Thyroid gland (tissue), 4 donors: ENCODE results near the gene JUP. TPM values are rescaled to one million over a fixed set of nuclear protein-coding genes. Genes with fewer than 3 reads are reported as not detected.
A peak's percentile ranks its signal among the peaks of the same experiment; 100 is the strongest.

ENCODE experiments used
- DNase-seq, 2 donors: peaks; one replicate each; pipeline ENCODE4 v3.0.0-alpha.2; 2019
- H3K27ac ChIP-seq, 3 donors: fragments of 200-600 bp; sonication (generic); 1 replicate in 2 of 3; 2 replicates in 1 of 3; pipeline ENCODE4 v1.5.1; 2016 to 2019; ENCODE audit warnings: mild to moderate bottlenecking in 1 of 3, moderate library complexity in 1 of 3
- H3K27me3 ChIP-seq: fragments of 200-600 bp; sonication (generic); one replicate; pipeline ENCODE4 v1.5.1; 2019
- H3K36me3 ChIP-seq, 2 donors: fragments of 200-600 bp; sonication (generic); one replicate each; pipeline ENCODE4 v1.5.1; 2016 to 2019
- H3K4me1 ChIP-seq, 2 donors: fragments of 200-600 bp; sonication (generic); one replicate each; pipeline ENCODE4 v1.5.1; 2017 to 2019
- H3K4me3 ChIP-seq, 3 donors: fragments of 200-600 bp; sonication (generic); replicated peaks in 1 of 3; 1 replicate in 2 of 3; 2 replicates in 1 of 3; pipeline ENCODE4 v1.5.1; 2016; ENCODE audit warnings: mild to moderate bottlenecking in 1 of 3
- H3K9me3 ChIP-seq: fragments of 200-600 bp; sonication (generic); one replicate; pipeline ENCODE4 v1.5.1; 2017
- CTCF ChIP-seq, 6 experiments: fragments of 200-600 bp in 3 of 6; fragments of 450-650 bp in 3 of 6; sonication (generic) in 3 of 6; IDR thresholded peaks; one replicate each; pipeline ENCODE4 v1.5.1; 2016 to 2019; ENCODE audit warnings: antibody characterized with exemption in 6 of 6, mild to moderate bottlenecking in 2 of 6, inconsistent platforms in 1 of 6, moderate library complexity in 1 of 6
- POLR2A ChIP-seq, 2 donors: fragments of 450-650 bp; IDR thresholded peaks; one replicate each; pipeline ENCODE4 v1.6.1; 2017; ENCODE audit warnings: antibody characterized with exemption in 2 of 2, mild to moderate bottlenecking in 2 of 2, moderate library complexity in 1 of 2
- WGBS, 2 donors: methylation state at CpG; one replicate each; pipeline ENCODE4 v1.1.5; 2017; 5-methylcytosine and 5-hydroxymethylcytosine counted together
- intact Hi-C: fragments of 100-400 bp; cut with DNase I; formaldehyde crosslinking; loops from one replicate; pipeline ENCODE4 v1.15.1; 2023
- total RNA-seq, 4 donors: library from RNA; depleted of rRNA; stranded (reverse); fragments of >200 nt; gene quantifications; one replicate each; pipeline ENCODE4 v1.2.3, GENCODE V29; 2016

Gene JUP
- total RNA-seq, 4 donors from 2014 or later = 127 to 356 (median 250) TPM

- H3K4me3 ChIP-seq = no peak overlapping the region
- no peaks in the 10 kb centered on the region for H3K27me3 ChIP-seq
- peaks cover 4 to 16% of the 10 kb centered on the region in 2 donors for H3K4me1 ChIP-seq
- TF ChIP-seq POLR2A (IDR thresholded peaks at IDR 0.05) (no peak), CTCF (IDR thresholded peaks at IDR 0.05) (no peak)
- no peaks in the 10 kb centered on the region for H3K9me3 ChIP-seq
- WGBS, 2 donors = 93 to 96% methylated on average over 16 to 20 of the region's 20 CpGs
- DNase-seq = no peak
- no peak overlapping the region for H3K27ac ChIP-seq
- H3K36me3 ChIP-seq = no peaks in the 10 kb centered on the region
- intact Hi-C loops = no loop called here
These were observed 31.5 kb upstream of the JUP start for GRCh38 chr17:41818024-41818423.

GRCh38 chr17:41816637-41817320 lies 30.3 kb upstream of the JUP start:
- peaks cover 6 to 20% of the 10 kb centered on the region in 2 donors for H3K4me1 ChIP-seq
- no peaks in the 10 kb centered on the region for H3K27me3 ChIP-seq
- H3K4me3 ChIP-seq = no peak overlapping the region
- no peak overlapping the region for H3K27ac ChIP-seq
- H3K36me3 ChIP-seq = no peaks in the 10 kb centered on the region
- WGBS, 2 donors = 94 to 95% methylated on average over 23 of the region's 23 CpGs
- TF ChIP-seq CTCF (IDR thresholded peaks at IDR 0.05) = no peak
- TF ChIP-seq POLR2A (IDR thresholded peaks at IDR 0.05) = no peak
- intact Hi-C loops = no loop called here
- H3K9me3 ChIP-seq = no peaks in the 10 kb centered on the region
- DNase-seq = no peak

- no peaks in the 10 kb centered on the region for H3K36me3 ChIP-seq
- DNase-seq = peak; percentile 83 to 85
- no peaks in the 10 kb centered on the region for H3K9me3 ChIP-seq
- peaks cover 18 to 37% of the 10 kb centered on the region in 2 donors for H3K4me1 ChIP-seq
- WGBS, 2 donors = 6 to 29% methylated on average over 1 of the region's 1 CpG
- no peak overlapping the region for H3K4me3 ChIP-seq
- TF ChIP-seq POLR2A (IDR thresholded peaks at IDR 0.05) (no peak), CTCF (IDR thresholded peaks at IDR 0.05) (no peak)
- intact Hi-C loops = no loop called here
- H3K27me3 ChIP-seq = no peaks in the 10 kb centered on the region
- H3K27ac ChIP-seq = peak overlapping the region in 2 of 3 donors; percentile 25 to 40
These were observed 27.7 kb upstream of the JUP start for GRCh38 chr17:41814195-41814594.

GRCh38 chr17:41813699-41814124 lies 27.2 kb upstream of the JUP start:
- no peak for DNase-seq
- TF ChIP-seq POLR2A (IDR thresholded peaks at IDR 0.05) (no peak), CTCF (IDR thresholded peaks at IDR 0.05) (no peak)
- no peaks in the 10 kb centered on the region for H3K27me3 ChIP-seq
- H3K4me1 ChIP-seq = peaks cover 18 to 37% of the 10 kb centered on the region in 2 donors
- 67 to 76% methylated on average over 9 of the region's 9 CpGs for WGBS, 2 donors
- H3K36me3 ChIP-seq = no peaks in the 10 kb centered on the region
- peak overlapping the region; percentile 25 to 80 (median 40) for H3K27ac ChIP-seq
- no peaks in the 10 kb centered on the region for H3K9me3 ChIP-seq
- H3K4me3 ChIP-seq = no peak overlapping the region
- intact Hi-C loops = no loop called here

- Histone ChIP-seq H3K27ac (peak overlapping the region; percentile 25 to 80 (median 40)), H3K9me3 (no peaks in the 10 kb centered on the region), H3K27me3 (no peaks in the 10 kb centered on the region), H3K4me3 (peak overlapping the region in 2 of 3 donors; percentile 1 to 64), H3K36me3 (no peaks in the 10 kb centered on the region), H3K4me1 (peaks cover 18 to 37% of the 10 kb centered on the region in 2 donors)
- no peak for DNase-seq
- TF ChIP-seq POLR2A (IDR thresholded peaks at IDR 0.05) (no peak), CTCF (IDR thresholded peaks at IDR 0.05) (no peak)
- intact Hi-C loops = no loop called here
- WGBS, 2 donors = 29 to 44% methylated on average over 10 to 11 of the region's 12 CpGs
These were observed 26.7 kb upstream of the JUP start for GRCh38 chr17:41813152-41813680.
